Measurements from ENCODE around the gene MAD2L1. TPM values are rescaled to one million over a fixed set of nuclear protein-coding genes. Genes with fewer than 3 reads are reported as not detected.

Gene MAD2L1
- total RNA-seq = 10 to 100 TPM; 99.6 TPM

GRCh38 chr4:120066517-120067340 lies at the start of gene MAD2L1:
TSS of gene MAD2L1 (minus strand) at chr4:120066848. CDS start at chr4:120066734, 114 bp downstream.
- intact Hi-C loops (cut with micrococcal nuclease) = no loop called here
- H3K27ac Mint-ChIP-seq = peak within 1 kb of the TSS; percentile 99
- peak within 1 kb of the TSS; percentile 94 for H3K4me3 Mint-ChIP-seq
- peaks cover 56% of the 10 kb centered on the region for H3K4me1 Mint-ChIP-seq (ENCODE audit: low read depth)
- peak; percentile 98 for DNase-seq
- no peaks in the 10 kb centered on the region for H3K9me3 Mint-ChIP-seq
- H3K36me3 Mint-ChIP-seq (ENCODE audit: low read depth) = peaks cover 45% of the 10 kb centered on the region
- H3K27me3 Mint-ChIP-seq = no peaks in the 10 kb centered on the region
- CTCF ChIA-PET = interaction anchor here (0.7 to 1.2 kb wide), 2 partner anchors 43 to 438 kb away, joined by 3 to 4 read pairs; partner anchors contain the start of gene PDE5A
- TF ChIP-seq CTCF (IDR thresholded peaks at IDR 0.05) = no peak
- POLR2A ChIA-PET = interaction anchor here (0.7 to 2.0 kb wide), 4 partner anchors 9 to 164 kb away, joined by 3 to 9 read pairs (median 4); no protein-coding TSS in a partner anchor
- peak; percentile 92 for ATAC-seq

- Mint-ChIP-seq H3K4me1 (ENCODE audit: low read depth) (no peaks in the 10 kb centered on the region), H3K27ac (no peak overlapping the region), H3K9me3 (peaks cover 1% of the 10 kb centered on the region), H3K27me3 (no peaks in the 10 kb centered on the region), H3K4me3 (no peak overlapping the region), H3K36me3 (ENCODE audit: low read depth) (peaks cover 2% of the 10 kb centered on the region)
- POLR2A ChIA-PET = no interaction called here
- ATAC-seq = no peak
- no peak for TF ChIP-seq CTCF (IDR thresholded peaks at IDR 0.05)
- no peak for DNase-seq
- CTCF ChIA-PET = interaction anchor here (1.1 kb wide), 1 partner anchor 43 kb away, joined by 3 read pairs; no protein-coding TSS in a partner anchor
- intact Hi-C loops (cut with micrococcal nuclease) = no loop called here
These were observed 45.1 kb upstream of the MAD2L1 start for GRCh38 chr4:120111745-120112144.

GRCh38 chr4:120109406-120109805 lies 42.8 kb upstream of the MAD2L1 start:
- Mint-ChIP-seq H3K36me3 (ENCODE audit: low read depth) (no peaks in the 10 kb centered on the region), H3K27ac (no peak overlapping the region), H3K27me3 (no peaks in the 10 kb centered on the region), H3K4me1 (ENCODE audit: low read depth) (no peaks in the 10 kb centered on the region), H3K9me3 (no peaks in the 10 kb centered on the region), H3K4me3 (no peak overlapping the region)
- TF ChIP-seq CTCF (IDR thresholded peaks at IDR 0.05) = no peak
- DNase-seq = no peak
- CTCF ChIA-PET = no interaction called here
- intact Hi-C loops (cut with micrococcal nuclease) = no loop called here
- ATAC-seq = no peak
- POLR2A ChIA-PET = no interaction called here

GRCh38 chr4:120105472-120105871 lies 38.8 kb upstream of the MAD2L1 start:
- DNase-seq (no peak), ATAC-seq (no peak)
- H3K36me3 Mint-ChIP-seq (ENCODE audit: low read depth) = no peaks in the 10 kb centered on the region
- no peaks in the 10 kb centered on the region for H3K4me1 Mint-ChIP-seq (ENCODE audit: low read depth)
- H3K4me3 Mint-ChIP-seq = no peak overlapping the region
- no peak for TF ChIP-seq CTCF (IDR thresholded peaks at IDR 0.05)
- ChIA-PET CTCF (no interaction called here), POLR2A (no interaction called here)
- no peaks in the 10 kb centered on the region for H3K9me3 Mint-ChIP-seq
- intact Hi-C loops (cut with micrococcal nuclease) = no loop called here
- H3K27ac Mint-ChIP-seq = no peak overlapping the region
- H3K27me3 Mint-ChIP-seq = peaks cover 3% of the 10 kb centered on the region
